ENCODE measurements around the gene KRTAP5-5. TPM values are rescaled to one million over a fixed set of nuclear protein-coding genes. Genes with fewer than 3 reads are reported as not detected.
A peak's percentile ranks its signal among the peaks of the same experiment; 100 is the strongest.

KRTAP5-5 gene
- polyA plus RNA-seq, 4 donors: 0.65 TPM; not detected in 3

DNA sequence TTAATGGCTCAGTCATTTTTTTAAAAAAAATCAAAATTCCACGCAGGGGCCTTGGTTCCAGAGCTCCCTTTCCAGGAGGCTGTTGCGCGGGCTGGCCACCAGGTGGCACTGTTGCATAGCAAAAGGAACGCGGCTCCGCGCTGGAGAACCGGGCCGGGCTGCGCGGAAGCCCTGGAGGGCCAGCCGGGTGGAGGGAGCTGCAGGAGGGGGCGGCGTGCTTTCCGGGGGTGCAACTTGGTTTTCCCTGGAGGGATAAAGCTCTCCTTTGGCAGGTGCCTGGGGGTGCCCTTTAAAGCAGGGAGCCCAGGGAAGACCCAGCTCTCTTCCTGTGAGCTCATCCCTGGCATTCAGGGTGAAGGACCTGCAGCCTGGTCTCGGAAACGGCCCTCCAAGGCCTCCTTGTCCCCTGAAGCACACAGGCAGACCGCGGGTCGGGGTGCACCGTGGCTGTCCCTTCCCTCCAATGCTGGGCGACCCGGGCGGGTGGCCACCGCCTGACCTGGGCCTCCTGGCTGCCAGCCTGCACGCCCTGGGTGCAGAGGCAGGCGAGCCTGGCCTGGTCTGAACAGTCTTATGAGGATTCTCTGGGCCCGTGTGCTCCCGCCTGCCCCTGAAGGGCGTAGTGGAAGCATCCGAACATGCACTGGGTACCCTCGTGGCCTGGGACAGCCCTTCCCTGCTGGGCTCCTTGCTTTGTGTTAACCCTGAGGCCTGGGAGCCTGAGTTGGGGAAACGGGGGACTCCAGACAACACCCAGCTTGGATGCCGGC lies 23.4 kb downstream of the KRTAP5-5 start:
- DNase-seq: peak; percentile 49 to 75
- Histone ChIP-seq H3K4me3 (ENCODE audit: low read depth in 1 of 3, low read length in 3 of 3) (no peak overlapping the region), H3K27me3 (ENCODE audit: control insufficient read depth in 3 of 3, insufficient read depth in 3 of 3, low read length in 3 of 3) (no peaks in the 10 kb centered on the region), H3K9me3 (ENCODE audit: control insufficient read depth in 2 of 2, insufficient read depth in 1 of 2, low read depth in 1 of 2, low read length in 1 of 2) (no peaks in the 10 kb centered on the region), H3K27ac (ENCODE audit: low read depth in 1 of 3, low read length in 2 of 3) (no peak overlapping the region), H3K36me3 (ENCODE audit: control insufficient read depth in 3 of 3, insufficient read depth in 2 of 3, low read depth in 1 of 3, low read length in 3 of 3) (no peaks in the 10 kb centered on the region), H3K4me1 (ENCODE audit: control insufficient read depth in 3 of 3, insufficient read depth in 2 of 3, low read depth in 1 of 3, low read length in 2 of 3) (peaks cover 0 to 29% (median 0%) of the 10 kb centered on the region in 3 donors)
- 27 to 36% (median 33%) methylated on average over 30 to 34 of the region's 34 CpGs for WGBS, 3 donors
- FAIRE-seq: no peak

DNA sequence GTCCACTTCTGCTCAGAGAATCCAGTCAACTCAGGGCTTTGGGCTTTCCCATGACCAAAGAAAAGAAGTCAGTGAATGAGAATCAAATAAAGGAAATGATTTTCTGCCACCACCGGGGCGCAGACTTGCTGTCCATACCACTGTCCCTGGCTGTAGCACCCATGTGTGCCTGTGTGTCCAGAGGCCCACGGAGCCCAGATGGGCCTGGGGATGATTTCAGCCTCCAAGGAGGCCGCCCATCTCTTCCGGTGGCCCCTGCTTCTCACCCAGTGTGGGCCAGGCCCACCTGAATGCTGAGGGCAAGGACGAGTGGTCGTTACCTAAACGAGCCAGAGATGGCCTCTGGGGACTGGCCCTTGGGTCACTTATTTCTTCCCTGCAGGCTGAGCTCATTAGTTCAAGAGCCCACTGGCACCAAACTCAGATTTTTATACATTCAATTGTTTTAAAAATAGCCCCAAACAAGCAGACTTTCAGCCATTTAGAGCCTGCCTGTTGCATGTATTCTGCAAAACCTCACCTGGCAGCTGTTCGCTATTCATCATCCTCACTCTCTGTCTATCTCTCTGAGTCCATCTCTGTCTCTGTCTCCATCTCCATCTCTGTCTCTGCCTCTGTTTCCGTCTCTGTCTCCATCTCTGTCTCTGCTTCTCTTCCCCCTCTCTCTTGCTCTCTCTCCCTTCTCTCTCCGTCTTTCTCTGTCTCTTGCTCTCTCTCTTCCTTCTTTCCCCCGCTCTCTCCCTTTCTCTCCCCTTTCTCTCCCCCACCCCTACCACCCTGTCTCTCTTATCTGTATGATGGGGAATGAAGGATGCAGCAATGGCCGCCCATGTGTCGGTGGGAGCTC lies 24.2 kb downstream of the KRTAP5-5 start:
- Histone ChIP-seq H3K27me3 (ENCODE audit: control insufficient read depth in 3 of 3, insufficient read depth in 3 of 3, low read length in 3 of 3) (no peaks in the 10 kb centered on the region), H3K9me3 (ENCODE audit: control insufficient read depth in 2 of 2, insufficient read depth in 1 of 2, low read depth in 1 of 2, low read length in 1 of 2) (no peaks in the 10 kb centered on the region), H3K27ac (ENCODE audit: low read depth in 1 of 3, low read length in 2 of 3) (no peak overlapping the region), H3K4me1 (ENCODE audit: control insufficient read depth in 3 of 3, insufficient read depth in 2 of 3, low read depth in 1 of 3, low read length in 2 of 3) (peaks cover 0 to 29% (median 0%) of the 10 kb centered on the region in 3 donors), H3K4me3 (ENCODE audit: low read depth in 1 of 3, low read length in 3 of 3) (no peak overlapping the region), H3K36me3 (ENCODE audit: control insufficient read depth in 3 of 3, insufficient read depth in 2 of 3, low read depth in 1 of 3, low read length in 3 of 3) (no peaks in the 10 kb centered on the region)
- DNase-seq: no peak
- 82 to 88% (median 84%) methylated on average over 14 of the region's 14 CpGs for WGBS, 3 donors
- no peak for FAIRE-seq

DNA sequence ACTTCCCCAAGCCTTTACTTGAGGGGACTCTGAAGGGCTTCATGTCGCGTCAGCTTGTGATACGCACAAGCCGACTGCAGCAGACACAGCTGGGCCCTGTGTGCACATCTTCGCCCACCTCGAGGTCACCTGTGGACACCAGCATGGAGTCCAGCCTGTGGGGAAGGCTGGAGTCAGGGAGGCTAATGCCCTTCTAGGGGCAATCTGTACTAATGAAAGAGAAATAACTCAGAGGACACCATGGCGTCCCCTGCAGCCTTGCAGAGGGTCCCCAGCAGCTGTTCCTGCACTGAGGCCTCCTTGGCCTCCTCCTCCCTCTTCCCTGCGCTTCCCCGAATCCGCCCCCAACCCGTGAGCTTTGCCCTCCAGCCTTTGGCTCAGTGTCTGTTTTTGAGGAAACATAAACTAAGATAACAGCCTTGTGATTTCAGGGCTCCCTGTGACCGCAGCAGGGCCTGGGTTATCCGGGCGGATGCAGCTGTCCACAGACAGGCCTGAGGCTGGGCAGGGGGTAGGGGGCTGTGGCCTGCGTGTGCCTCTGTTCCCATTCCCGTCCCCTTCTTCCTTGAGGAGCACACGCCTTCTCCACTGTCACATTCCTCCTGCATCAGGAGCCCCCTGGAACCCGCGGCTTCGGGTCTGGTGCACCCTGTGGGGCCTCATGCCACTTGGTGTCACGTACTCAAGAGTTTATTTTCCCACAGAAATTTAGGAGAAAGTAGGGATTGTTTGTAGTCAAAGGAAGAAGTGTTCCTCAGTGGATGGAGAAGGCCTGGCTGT lies 25.0 kb downstream of the KRTAP5-5 start:
- DNase-seq: peak in 1 of 2 donors; percentile 77
- Histone ChIP-seq H3K27me3 (ENCODE audit: control insufficient read depth in 3 of 3, insufficient read depth in 3 of 3, low read length in 3 of 3) (no peaks in the 10 kb centered on the region), H3K36me3 (ENCODE audit: control insufficient read depth in 3 of 3, insufficient read depth in 2 of 3, low read depth in 1 of 3, low read length in 3 of 3) (no peaks in the 10 kb centered on the region), H3K27ac (ENCODE audit: low read depth in 1 of 3, low read length in 2 of 3) (peak overlapping the region in 1 of 3 donors; percentile 47), H3K9me3 (ENCODE audit: control insufficient read depth in 2 of 2, insufficient read depth in 1 of 2, low read depth in 1 of 2, low read length in 1 of 2) (no peaks in the 10 kb centered on the region), H3K4me3 (ENCODE audit: low read depth in 1 of 3, low read length in 3 of 3) (no peak overlapping the region), H3K4me1 (ENCODE audit: control insufficient read depth in 3 of 3, insufficient read depth in 2 of 3, low read depth in 1 of 3, low read length in 2 of 3) (peaks cover 0 to 29% (median 0%) of the 10 kb centered on the region in 3 donors)
- WGBS, 3 donors: 30 to 46% (median 39%) methylated on average over 21 of the region's 21 CpGs
- FAIRE-seq: no peak

DNA sequence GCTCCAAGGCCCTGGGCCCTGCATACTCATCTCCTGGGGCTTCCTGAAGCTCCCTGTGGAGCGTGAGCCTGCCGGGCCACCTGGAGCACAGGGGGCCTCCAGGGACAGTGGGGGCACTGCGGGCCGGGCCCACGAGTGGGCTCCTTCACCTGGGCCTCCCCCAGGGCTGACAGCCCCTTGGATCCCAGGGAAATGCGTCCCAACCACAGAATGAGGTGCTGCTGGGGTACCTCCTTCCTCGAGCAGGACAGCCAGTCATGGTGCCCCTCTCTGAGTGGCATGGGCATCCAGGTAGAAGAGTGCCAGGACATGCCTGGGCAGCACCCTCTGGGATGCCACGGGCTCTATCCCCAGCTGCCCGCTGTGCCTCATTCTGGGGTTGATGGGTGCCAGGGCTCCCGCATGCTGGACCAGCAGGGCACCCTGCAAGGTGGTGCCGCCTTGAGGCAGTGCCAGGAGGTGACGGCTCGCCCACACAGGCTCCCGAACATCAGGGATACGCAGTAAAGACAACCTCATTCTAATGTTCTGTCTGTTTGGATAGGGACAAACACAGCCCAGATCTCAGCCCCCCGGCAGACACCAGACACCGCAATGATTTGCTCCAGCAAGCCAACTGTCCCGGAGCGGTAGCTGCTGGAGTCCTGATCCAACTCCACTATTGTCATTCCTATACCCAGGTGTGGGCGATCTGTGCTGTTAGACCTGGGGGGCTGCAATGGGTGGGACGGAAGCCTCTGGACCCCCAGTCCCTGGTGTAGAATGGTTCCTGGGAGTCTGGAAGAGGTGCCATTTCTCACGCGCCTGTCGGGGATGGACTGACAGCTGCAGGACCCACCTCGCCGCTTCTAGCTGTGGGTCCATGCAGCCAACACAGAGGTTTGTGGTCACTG lies 25.8 kb downstream of the KRTAP5-5 start:
- no peaks in the 10 kb centered on the region for H3K9me3 ChIP-seq (ENCODE audit: control insufficient read depth in 2 of 2, insufficient read depth in 1 of 2, low read depth in 1 of 2, low read length in 1 of 2)
- H3K4me3 ChIP-seq (ENCODE audit: low read depth in 1 of 3, low read length in 3 of 3): no peak overlapping the region
- H3K27ac ChIP-seq (ENCODE audit: low read depth in 1 of 3, low read length in 2 of 3): peak overlapping the region in 1 of 3 donors; percentile 47
- H3K36me3 ChIP-seq (ENCODE audit: control insufficient read depth in 3 of 3, insufficient read depth in 2 of 3, low read depth in 1 of 3, low read length in 3 of 3): no peaks in the 10 kb centered on the region
- 70 to 77% (median 73%) methylated on average over 26 of the region's 26 CpGs for WGBS, 3 donors
- H3K4me1 ChIP-seq (ENCODE audit: control insufficient read depth in 3 of 3, insufficient read depth in 2 of 3, low read depth in 1 of 3, low read length in 2 of 3): peaks cover 0 to 37% (median 0%) of the 10 kb centered on the region in 3 donors
- FAIRE-seq (no peak), DNase-seq (no peak)
- peaks cover 0 to under 1% (median 0%) of the 10 kb centered on the region in 3 donors for H3K27me3 ChIP-seq (ENCODE audit: control insufficient read depth in 3 of 3, insufficient read depth in 3 of 3, low read length in 3 of 3)

DNA sequence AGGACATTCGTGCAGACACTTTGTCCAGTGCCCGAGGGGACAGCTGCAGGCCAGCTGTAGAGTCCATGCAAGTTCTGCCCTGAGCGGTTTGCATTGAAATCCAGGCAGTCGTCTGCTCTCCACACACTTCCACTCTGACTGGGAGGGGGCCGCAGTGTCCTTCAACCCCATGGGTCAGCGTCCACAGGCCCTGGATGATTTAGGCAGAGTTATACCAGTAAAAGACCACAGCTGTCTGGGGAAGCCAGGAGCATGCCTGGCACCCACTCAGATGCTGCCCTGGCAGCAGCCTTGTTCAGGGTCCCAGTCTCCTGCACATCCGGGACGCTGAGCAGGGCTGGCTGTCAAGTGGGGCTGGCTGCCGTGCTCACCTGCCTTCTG lies 26.5 kb downstream of the KRTAP5-5 start:
- Histone ChIP-seq H3K4me3 (ENCODE audit: low read depth in 1 of 3, low read length in 3 of 3) (no peak overlapping the region), H3K4me1 (ENCODE audit: control insufficient read depth in 3 of 3, insufficient read depth in 2 of 3, low read depth in 1 of 3, low read length in 2 of 3) (peaks cover 0 to 40% (median 0%) of the 10 kb centered on the region in 3 donors), H3K36me3 (ENCODE audit: control insufficient read depth in 3 of 3, insufficient read depth in 2 of 3, low read depth in 1 of 3, low read length in 3 of 3) (no peaks in the 10 kb centered on the region), H3K9me3 (ENCODE audit: control insufficient read depth in 2 of 2, insufficient read depth in 1 of 2, low read depth in 1 of 2, low read length in 1 of 2) (no peaks in the 10 kb centered on the region), H3K27ac (ENCODE audit: low read depth in 1 of 3, low read length in 2 of 3) (no peak overlapping the region), H3K27me3 (ENCODE audit: control insufficient read depth in 3 of 3, insufficient read depth in 3 of 3, low read length in 3 of 3) (peaks cover 0 to 3% (median 0%) of the 10 kb centered on the region in 3 donors)
- 79 to 84% (median 82%) methylated on average over 9 of the region's 9 CpGs for WGBS, 3 donors
- FAIRE-seq (no peak), DNase-seq (no peak)

DNA sequence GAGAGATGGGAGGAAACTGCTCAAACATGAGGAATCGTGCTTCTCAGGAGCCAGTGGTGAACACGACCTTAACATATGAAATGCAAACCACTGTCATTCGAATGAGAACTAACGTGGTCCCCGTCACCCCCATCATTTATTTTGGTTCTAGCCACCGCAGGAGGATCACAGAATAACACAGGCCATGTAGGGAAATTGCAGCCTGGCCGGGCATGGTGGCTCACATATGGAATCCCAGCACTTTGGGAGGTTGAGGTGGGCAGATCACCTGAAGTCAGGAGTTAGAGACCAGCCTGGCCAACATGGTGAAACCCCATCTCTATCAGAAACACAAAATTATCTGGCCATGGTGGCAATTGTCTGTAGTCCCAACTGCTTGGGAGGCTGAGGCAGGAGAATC lies 27.1 kb downstream of the KRTAP5-5 start:
- FAIRE-seq: no peak
- Histone ChIP-seq H3K27ac (ENCODE audit: low read depth in 1 of 3, low read length in 2 of 3) (no peak overlapping the region), H3K36me3 (ENCODE audit: control insufficient read depth in 3 of 3, insufficient read depth in 2 of 3, low read depth in 1 of 3, low read length in 3 of 3) (no peaks in the 10 kb centered on the region), H3K4me1 (ENCODE audit: control insufficient read depth in 3 of 3, insufficient read depth in 2 of 3, low read depth in 1 of 3, low read length in 2 of 3) (peaks cover 0 to 40% (median 0%) of the 10 kb centered on the region in 3 donors), H3K9me3 (ENCODE audit: control insufficient read depth in 2 of 2, insufficient read depth in 1 of 2, low read depth in 1 of 2, low read length in 1 of 2) (no peaks in the 10 kb centered on the region), H3K4me3 (ENCODE audit: low read depth in 1 of 3, low read length in 3 of 3) (no peak overlapping the region), H3K27me3 (ENCODE audit: control insufficient read depth in 3 of 3, insufficient read depth in 3 of 3, low read length in 3 of 3) (peaks cover 0 to 3% (median 0%) of the 10 kb centered on the region in 3 donors)
- 76 to 89% (median 84%) methylated on average over 7 of the region's 7 CpGs for WGBS, 3 donors
- no peak for DNase-seq

DNA sequence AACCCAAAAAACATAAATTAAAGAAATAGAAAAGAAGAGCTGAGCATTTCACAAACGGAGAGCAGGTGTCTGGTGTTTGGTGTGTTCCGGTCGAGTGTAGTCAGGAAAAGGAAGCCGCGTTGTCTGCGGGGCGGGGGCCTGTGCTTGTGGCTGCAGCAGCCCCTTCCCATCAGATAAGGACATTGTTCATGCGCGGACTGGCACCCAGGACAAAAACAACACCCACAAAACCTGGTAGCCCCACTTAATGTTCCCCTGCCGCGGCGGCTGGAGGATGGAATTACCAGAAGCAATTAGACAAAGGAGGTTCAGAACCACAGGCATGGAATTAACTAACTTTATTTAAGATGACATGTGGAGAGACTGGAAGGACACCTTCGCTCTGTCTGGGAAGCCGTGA lies 29.9 kb downstream of the KRTAP5-5 start:
- FAIRE-seq (no peak), DNase-seq (no peak)
- 60 to 64% (median 60%) methylated on average over 14 of the region's 14 CpGs for WGBS, 3 donors
- H3K4me3 ChIP-seq (ENCODE audit: low read depth in 1 of 3, low read length in 3 of 3): no peak overlapping the region
- H3K36me3 ChIP-seq (ENCODE audit: control insufficient read depth in 3 of 3, insufficient read depth in 2 of 3, low read depth in 1 of 3, low read length in 3 of 3): no peaks in the 10 kb centered on the region
- H3K27ac ChIP-seq (ENCODE audit: low read depth in 1 of 3, low read length in 2 of 3): no peak overlapping the region
- no peaks in the 10 kb centered on the region for H3K9me3 ChIP-seq (ENCODE audit: control insufficient read depth in 2 of 2, insufficient read depth in 1 of 2, low read depth in 1 of 2, low read length in 1 of 2)
- peaks cover 0 to 3% (median 0%) of the 10 kb centered on the region in 3 donors for H3K27me3 ChIP-seq (ENCODE audit: control insufficient read depth in 3 of 3, insufficient read depth in 3 of 3, low read length in 3 of 3)
- peaks cover 0 to 25% (median 0%) of the 10 kb centered on the region in 3 donors for H3K4me1 ChIP-seq (ENCODE audit: control insufficient read depth in 3 of 3, insufficient read depth in 2 of 3, low read depth in 1 of 3, low read length in 2 of 3)
